GM18526 (cell line): ENCODE results near the gene KLHL24.

Experiments
- POLR2A ChIP-seq: IDR thresholded peaks from 3 replicates; pipeline ENCODE4 v1.6.1; 2011; ENCODE audit not compliant: insufficient read length; ENCODE audit errors: extremely low read depth

Gene KLHL24

GRCh38 chr3:183731611-183732010 is 96.2 kb downstream of the KLHL24 start:
- no peak for TF ChIP-seq POLR2A

- no peak for TF ChIP-seq POLR2A
These were observed 98.1 kb downstream of the KLHL24 start for GRCh38 chr3:183733553-183733952.
